GM18909 (cell line): ENCODE data around the gene PLXDC2.

Experiments
- ATAC-seq: cut with Tn5 transposase; IDR thresholded peaks from one replicate; pipeline ENCODE4 v1.9.1; 2021; ENCODE audit warnings: mild to moderate bottlenecking; ENCODE audit not compliant: unreplicated experiment, poor library complexity

The PLXDC2 gene

GRCh38 chr10:19904202-19904661, 88.0 kb downstream of the PLXDC2 start:
- ATAC-seq, result peak; percentile 94

GRCh38 chr10:19906108-19906791, 90.0 kb downstream of the PLXDC2 start:
- no peak for ATAC-seq

- no peak for ATAC-seq
These were observed 92.9 kb downstream of the PLXDC2 start for GRCh38 chr10:19908991-19909696.

GRCh38 chr10:19911886-19912285, 95.7 kb downstream of the PLXDC2 start:
- ATAC-seq, result no peak

GRCh38 chr10:19913987-19914386, 97.8 kb downstream of the PLXDC2 start:
- no peak for ATAC-seq

GRCh38 chr10:19915125-19915524, 98.9 kb downstream of the PLXDC2 start:
- no peak for ATAC-seq

- no peak for ATAC-seq
These were observed 99.6 kb downstream of the PLXDC2 start for GRCh38 chr10:19915816-19916215.

- no peak for ATAC-seq
These were observed 101.7 kb downstream of the PLXDC2 start for GRCh38 chr10:19917751-19918478.

- ATAC-seq, result no peak
These were observed 102.6 kb downstream of the PLXDC2 start for GRCh38 chr10:19918794-19919193.

GRCh38 chr10:19919671-19920070, 103.4 kb downstream of the PLXDC2 start:
- no peak for ATAC-seq

GRCh38 chr10:19920075-19920726, 104.0 kb downstream of the PLXDC2 start:
- ATAC-seq, result no peak

- ATAC-seq, result no peak
These were observed 105.3 kb downstream of the PLXDC2 start for GRCh38 chr10:19921300-19922140.

- ATAC-seq, result no peak
These were observed 106.2 kb downstream of the PLXDC2 start for GRCh38 chr10:19922236-19922963.

GRCh38 chr10:19925064-19925463, 108.8 kb downstream of the PLXDC2 start:
- no peak for ATAC-seq

- ATAC-seq, result no peak
These were observed 112.7 kb downstream of the PLXDC2 start for GRCh38 chr10:19928936-19929335.

GRCh38 chr10:19929506-19930140, 113.4 kb downstream of the PLXDC2 start:
- no peak for ATAC-seq

- peak; percentile 56 for ATAC-seq
These were observed 115.0 kb downstream of the PLXDC2 start for GRCh38 chr10:19930936-19931893.
